Gastroesophageal sphincter (tissue), 3 donors: Measurements from ENCODE around the gene NELL1.

Source experiments
- CTCF ChIP-seq, 4 experiments: fragments of 200-600 bp in 2 of 4; fragments of 450-650 bp in 2 of 4; sonication (generic) in 1 of 4; IDR thresholded peaks; one replicate each; pipeline ENCODE4 v1.5.1; 2017 to 2019; ENCODE audit warnings: antibody characterized with exemption in 4 of 4, mild to moderate bottlenecking in 2 of 4, moderate library complexity in 2 of 4
- EP300 ChIP-seq: sonication (generic); formaldehyde crosslinking; IDR thresholded peaks from one replicate; pipeline ENCODE4 v1.6.1; 2017; ENCODE audit warnings: antibody characterized with exemption, mild to moderate bottlenecking
- POLR2A ChIP-seq, 2 donors: fragments of 450-650 bp; IDR thresholded peaks; one replicate each; pipeline ENCODE4 v1.6.1; 2017; ENCODE audit warnings: antibody characterized with exemption in 2 of 2, mild to moderate bottlenecking in 2 of 2, moderate library complexity in 1 of 2

GRCh38 chr11:20894296-20894695, 224.9 kb downstream of the NELL1 start:
- TF ChIP-seq CTCF (IDR thresholded peaks at IDR 0.05) = no peak
- TF ChIP-seq POLR2A (IDR thresholded peaks at IDR 0.05) = no peak
- TF ChIP-seq EP300 = no peak
